Prostate gland (tissue), 2 donors: Measurements from ENCODE around the gene CUL1. TPM values are rescaled to one million over a fixed set of nuclear protein-coding genes. Genes with fewer than 3 reads are reported as not detected.

Source experiments
- DNase-seq: peaks from one replicate; pipeline ENCODE4 v3.0.0-alpha.2; 2019; ENCODE audit warnings: low spot score
- H3K27ac ChIP-seq, 2 donors: fragments of 200-600 bp; sonication (generic); 2 replicates each; pipeline ENCODE4 v1.5.1; 2017 to 2019
- H3K27me3 ChIP-seq: fragments of 200-600 bp; sonication (generic); replicated peaks from 2 replicates; pipeline ENCODE4 v1.5.1; 2019; ENCODE audit not compliant: insufficient read depth
- H3K36me3 ChIP-seq, 2 donors: fragments of 200-600 bp; sonication (generic); 1 replicate in 1 of 2; 2 replicates in 1 of 2; pipeline versions ENCODE4 v1.5.1 to v1.8.1; 2017 to 2019
- H3K4me1 ChIP-seq: fragments of 200-600 bp; sonication (generic); replicated peaks from 2 replicates; pipeline ENCODE4 v1.5.1; 2019
- H3K4me3 ChIP-seq, 2 donors: fragments of 200-600 bp; sonication (generic); 2 replicates each; pipeline ENCODE4 v1.5.1; 2017 to 2019
- H3K9me3 ChIP-seq: fragments of 200-600 bp; sonication (generic); 2 replicates; pipeline ENCODE4 v1.5.1; 2017
- POLR2A ChIP-seq: fragments of 450-650 bp; IDR thresholded peaks from one replicate; pipeline ENCODE4 v1.6.1; 2016; ENCODE audit warnings: antibody characterized with exemption, mild to moderate bottlenecking
- POLR2AphosphoS5 ChIP-seq: sonication (generic); formaldehyde crosslinking; IDR thresholded peaks from one replicate; pipeline ENCODE4 v1.6.1; 2017; ENCODE audit warnings: antibody characterized with exemption
- WGBS: methylation state at CpG from one replicate; pipeline ENCODE4 v1.1.5; 2018; 5-methylcytosine and 5-hydroxymethylcytosine counted together
- intact Hi-C: fragments of 100-400 bp; cut with DNase I; formaldehyde crosslinking; loops from one replicate; pipeline ENCODE4 v1.14.2; 2022
- total RNA-seq, 2 donors: library from RNA; depleted of rRNA; stranded (reverse); fragments of >200 nt; gene quantifications; one replicate each; pipeline ENCODE4 v1.1.0, GENCODE V29; 2016
- TF ChIP-seq, protein P1 (sequence below), 4 experiments: fragments of 200-600 bp in 2 of 4; fragments of 450-650 bp in 2 of 4; sonication (generic) in 2 of 4; IDR thresholded peaks; 1 replicate in 3 of 4; 2 replicates in 1 of 4; pipeline ENCODE4 v1.5.1; 2016 to 2019; ENCODE audit warnings: antibody characterized with exemption in 4 of 4, mild to moderate bottlenecking in 2 of 4, moderate library complexity in 2 of 4

CUL1 gene
- total RNA-seq, 2 donors from 2014 or later: 39.0 to 105 TPM

DNA sequence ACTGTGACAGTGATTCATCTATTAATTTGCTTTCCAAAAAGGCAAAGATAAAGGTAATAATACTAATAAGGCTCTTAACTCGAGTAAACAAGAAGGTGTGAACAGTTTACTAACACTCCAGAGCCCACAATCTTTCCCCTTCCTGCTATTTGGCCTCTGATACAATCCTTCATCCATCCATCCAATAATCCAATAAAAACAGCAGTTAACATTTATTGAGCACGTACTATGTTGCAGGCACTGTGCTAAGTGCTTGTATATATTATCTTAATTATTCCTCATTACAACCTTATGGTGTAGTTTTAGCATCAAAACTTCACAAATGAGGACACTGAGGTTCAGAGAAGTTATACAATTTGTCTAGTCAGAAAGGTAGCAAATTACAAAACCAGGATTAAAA lies 135.9 kb downstream of the CUL1 start:
- H3K4me3 ChIP-seq: no peak overlapping the region

DNA sequence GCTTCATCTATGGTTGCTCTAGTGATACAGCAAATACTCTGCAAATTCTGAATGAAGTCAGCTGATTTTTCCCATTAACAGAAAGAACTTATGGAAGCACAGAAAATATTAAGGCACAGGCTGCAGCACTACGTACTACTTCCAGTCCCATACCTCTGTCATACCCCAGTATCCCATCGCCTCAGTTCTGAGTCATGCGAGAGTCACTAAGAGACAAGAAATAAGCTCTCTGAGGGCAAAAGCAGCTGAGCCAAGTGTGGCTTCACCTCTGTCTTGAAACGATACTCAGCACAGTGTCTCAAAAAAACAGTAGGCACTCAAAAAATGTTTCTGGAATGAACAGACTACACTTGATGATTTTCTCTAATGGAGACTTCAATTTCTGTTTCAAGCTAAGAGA lies 137.2 kb downstream of the CUL1 start:
- H3K4me3 ChIP-seq: no peak overlapping the region
- TF ChIP-seq POLR2AphosphoS5: no peak
- intact Hi-C loops: no loop called here
- H3K36me3 ChIP-seq: no peaks in the 10 kb centered on the region
- DNase-seq: no peak
- no peaks in the 10 kb centered on the region for H3K9me3 ChIP-seq
- H3K27ac ChIP-seq: no peak overlapping the region
- WGBS: 95% methylated on average over 4 of the region's 4 CpGs
- no peaks in the 10 kb centered on the region for H3K4me1 ChIP-seq
- H3K27me3 ChIP-seq: no peaks in the 10 kb centered on the region

More for the DNA sequence above, 135.9 kb downstream of the CUL1 start:
- H3K27ac ChIP-seq: no peak overlapping the region
- no peaks in the 10 kb centered on the region for H3K9me3 ChIP-seq
- H3K27me3 ChIP-seq: no peaks in the 10 kb centered on the region
- DNase-seq: no peak
- TF ChIP-seq POLR2A: no peak
- TF ChIP-seq, protein P1, sequence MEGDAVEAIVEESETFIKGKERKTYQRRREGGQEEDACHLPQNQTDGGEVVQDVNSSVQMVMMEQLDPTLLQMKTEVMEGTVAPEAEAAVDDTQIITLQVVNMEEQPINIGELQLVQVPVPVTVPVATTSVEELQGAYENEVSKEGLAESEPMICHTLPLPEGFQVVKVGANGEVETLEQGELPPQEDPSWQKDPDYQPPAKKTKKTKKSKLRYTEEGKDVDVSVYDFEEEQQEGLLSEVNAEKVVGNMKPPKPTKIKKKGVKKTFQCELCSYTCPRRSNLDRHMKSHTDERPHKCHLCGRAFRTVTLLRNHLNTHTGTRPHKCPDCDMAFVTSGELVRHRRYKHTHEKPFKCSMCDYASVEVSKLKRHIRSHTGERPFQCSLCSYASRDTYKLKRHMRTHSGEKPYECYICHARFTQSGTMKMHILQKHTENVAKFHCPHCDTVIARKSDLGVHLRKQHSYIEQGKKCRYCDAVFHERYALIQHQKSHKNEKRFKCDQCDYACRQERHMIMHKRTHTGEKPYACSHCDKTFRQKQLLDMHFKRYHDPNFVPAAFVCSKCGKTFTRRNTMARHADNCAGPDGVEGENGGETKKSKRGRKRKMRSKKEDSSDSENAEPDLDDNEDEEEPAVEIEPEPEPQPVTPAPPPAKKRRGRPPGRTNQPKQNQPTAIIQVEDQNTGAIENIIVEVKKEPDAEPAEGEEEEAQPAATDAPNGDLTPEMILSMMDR (IDR thresholded peaks at IDR 0.05): no peak
- no peak for TF ChIP-seq POLR2AphosphoS5
- H3K36me3 ChIP-seq: no peaks in the 10 kb centered on the region
- no peaks in the 10 kb centered on the region for H3K4me1 ChIP-seq
- intact Hi-C loops: no loop called here
- WGBS: 95% methylated on average over 2 of the region's 2 CpGs

DNA sequence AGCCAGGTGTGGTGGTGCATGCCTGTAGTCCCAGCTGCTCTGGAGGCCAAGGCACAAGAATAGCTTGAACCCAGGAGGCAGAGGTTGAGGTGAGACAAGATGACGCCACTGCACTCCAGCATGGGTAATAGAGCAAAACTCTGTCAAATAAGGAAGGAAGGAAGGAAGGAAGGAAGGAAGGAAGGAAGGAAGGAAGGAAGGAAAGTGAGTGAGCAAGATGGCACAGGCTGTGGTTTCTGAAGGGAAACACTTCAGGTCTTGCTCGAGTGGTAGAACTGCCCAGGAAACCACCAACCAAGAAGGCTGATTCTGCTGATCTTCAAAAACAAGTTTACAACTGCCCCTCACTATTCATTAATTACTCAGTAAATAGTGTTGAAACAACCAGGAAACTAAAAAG lies 140.2 kb downstream of the CUL1 start:
- H3K4me1 ChIP-seq: no peaks in the 10 kb centered on the region
- intact Hi-C loops: no loop called here
- H3K27me3 ChIP-seq: no peaks in the 10 kb centered on the region
- H3K9me3 ChIP-seq: no peaks in the 10 kb centered on the region
- no peak overlapping the region for H3K27ac ChIP-seq
- no peak overlapping the region for H3K4me3 ChIP-seq
- 79% methylated on average over 2 of the region's 2 CpGs for WGBS
- DNase-seq: no peak
- H3K36me3 ChIP-seq: no peaks in the 10 kb centered on the region
- TF ChIP-seq POLR2A (no peak), POLR2AphosphoS5 (no peak)
- TF ChIP-seq, protein P1 (IDR thresholded peaks at IDR 0.05): no peak

DNA sequence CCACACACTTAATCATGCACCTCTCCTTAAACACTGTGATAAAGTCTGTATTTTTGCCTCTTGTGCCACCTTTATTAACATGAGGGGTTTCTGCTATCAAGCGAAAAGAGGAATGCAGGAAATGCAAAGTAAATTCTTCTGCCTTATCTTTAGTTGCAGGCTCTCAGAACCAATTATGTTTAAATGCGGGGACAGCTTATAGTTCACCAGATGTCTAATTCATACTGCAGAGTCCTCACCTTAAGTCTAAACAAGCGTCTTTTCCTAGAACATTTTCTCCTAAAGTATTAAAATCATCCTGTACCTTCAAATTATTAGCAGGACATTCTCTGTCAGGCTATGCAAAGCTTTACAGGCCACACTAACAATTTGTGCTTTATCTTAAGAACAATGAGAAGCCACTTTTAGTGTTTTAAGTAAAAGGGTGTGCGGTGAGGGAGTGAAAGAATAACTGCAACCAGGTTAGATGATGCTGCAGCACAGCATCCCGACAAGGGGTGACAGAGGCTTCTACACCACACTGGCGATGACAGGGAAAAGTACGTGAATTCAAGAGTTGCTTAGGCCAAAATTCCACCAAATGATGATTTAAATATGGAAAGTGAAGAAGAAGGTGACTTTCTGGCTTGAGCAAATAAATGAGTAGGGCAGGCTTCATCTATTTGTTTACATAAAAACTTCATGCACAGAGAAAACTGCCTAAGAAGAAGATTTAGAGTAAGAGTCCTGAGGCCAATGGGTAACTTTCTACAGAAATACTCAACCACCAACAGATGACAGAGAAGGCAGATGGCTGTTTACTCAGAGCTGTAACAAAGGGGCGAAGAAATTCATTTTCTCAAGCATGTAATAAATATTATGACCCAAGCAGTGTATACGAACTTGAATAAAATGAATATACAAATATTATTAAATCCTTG lies 149.4 kb downstream of the CUL1 start:
- Histone ChIP-seq H3K36me3 (no peaks in the 10 kb centered on the region), H3K27me3 (no peaks in the 10 kb centered on the region), H3K27ac (no peak overlapping the region), H3K4me3 (no peak overlapping the region), H3K9me3 (no peaks in the 10 kb centered on the region), H3K4me1 (no peaks in the 10 kb centered on the region)
- TF ChIP-seq POLR2AphosphoS5 (no peak), POLR2A (no peak)
- TF ChIP-seq, protein P1 (IDR thresholded peaks at IDR 0.05): no peak
- no peak for DNase-seq
- intact Hi-C loops: no loop called here
- WGBS: 76% methylated on average over 9 of the region's 9 CpGs

DNA sequence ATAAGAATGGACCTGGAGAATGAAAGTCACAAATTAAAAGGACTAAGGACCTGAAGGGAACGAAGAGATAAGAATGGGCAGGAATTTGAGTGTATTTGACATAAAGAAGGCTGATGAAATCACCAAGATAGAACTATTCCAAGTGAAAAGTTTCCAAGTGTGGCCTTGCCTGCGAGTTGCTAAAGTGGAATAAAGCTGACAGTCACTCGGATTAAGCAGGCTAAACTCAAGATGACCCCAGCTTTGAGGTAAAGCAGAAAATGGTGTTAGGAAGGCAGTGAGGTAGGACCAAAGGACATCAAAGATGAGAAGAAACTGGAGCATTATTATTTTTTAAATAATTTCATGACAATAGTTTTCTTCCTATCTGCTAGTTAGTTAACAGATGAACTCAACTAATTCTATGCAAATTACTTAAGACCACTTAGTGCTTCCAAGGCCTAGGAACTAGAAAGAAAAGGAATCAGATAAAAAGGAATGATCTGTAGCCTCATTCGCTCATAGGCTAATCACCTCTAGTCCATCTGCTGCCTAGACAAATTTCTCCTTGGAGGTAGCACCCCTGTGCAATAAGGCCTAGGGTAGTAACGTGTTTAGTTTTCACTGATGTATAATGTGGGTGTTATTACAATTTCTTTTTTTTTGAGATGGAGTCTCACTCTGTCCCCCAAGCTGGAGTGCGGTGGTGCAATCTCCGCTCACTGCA lies 150.8 kb downstream of the CUL1 start:
- intact Hi-C loops: no loop called here
- TF ChIP-seq, protein P1 (IDR thresholded peaks at IDR 0.05): no peak
- no peak for TF ChIP-seq POLR2A
- no peak for TF ChIP-seq POLR2AphosphoS5
- DNase-seq: no peak
- Histone ChIP-seq H3K9me3 (no peaks in the 10 kb centered on the region), H3K27ac (no peak overlapping the region), H3K4me3 (no peak overlapping the region), H3K4me1 (no peaks in the 10 kb centered on the region), H3K36me3 (no peaks in the 10 kb centered on the region), H3K27me3 (no peaks in the 10 kb centered on the region)
- 71% methylated on average over 7 of the region's 7 CpGs for WGBS
